Activated CD4-positive, alpha-beta T cell treated with anti-CD3 and anti-CD28 coated beads, Interleukin-2, amount 50 U/mL, for 4 hours (primary cell): ENCODE results near the gene PPP6R1.
"Not testable (repeated sequence)": the region's sequence is repeated elsewhere in the genome, so short reads cannot be mapped to it uniquely, and the experiment has no call there.

Experiments used
- DNase-seq, 2 experiments: peaks; one replicate each; pipeline ENCODE4 v3.0.0-alpha.2; 2020

Gene PPP6R1

DNA sequence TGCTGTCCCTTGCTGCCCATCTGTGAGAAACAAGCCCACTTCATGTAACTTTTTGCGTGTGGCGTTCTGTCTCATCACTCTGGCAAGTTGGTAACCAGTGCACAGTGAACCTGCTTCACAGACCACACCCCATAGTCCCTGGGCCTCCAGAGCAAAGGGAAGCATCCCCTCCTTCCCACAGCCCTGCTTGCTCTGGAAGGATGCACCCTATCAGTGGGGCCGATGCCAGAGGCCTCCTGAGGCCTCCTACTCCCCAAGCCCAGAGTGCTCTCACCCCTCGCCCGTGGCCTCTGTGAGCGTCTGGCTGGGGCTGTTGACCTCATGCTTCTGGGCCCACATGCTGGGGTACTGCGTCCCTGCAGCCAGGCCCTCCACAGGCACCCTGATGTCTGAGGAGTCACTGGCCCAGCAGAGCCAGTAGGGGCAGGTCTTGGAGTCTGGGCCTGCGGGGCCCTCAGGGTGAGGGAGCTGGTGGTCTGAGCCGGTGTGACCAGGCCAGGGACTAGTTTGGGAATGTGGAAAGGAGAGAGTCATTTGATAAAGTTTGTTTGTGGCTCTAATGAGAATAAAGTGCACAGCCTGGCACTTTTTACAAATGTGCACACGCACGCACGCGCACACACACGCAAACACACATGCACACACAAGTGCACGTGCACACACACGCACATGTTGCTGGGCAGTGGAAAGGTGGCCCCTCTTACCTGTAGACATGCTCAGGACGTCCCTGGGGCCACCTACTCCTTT, 35.4 kb downstream of the PPP6R1 start:
- no peak for DNase-seq

- DNase-seq, result no peak
Measured at GRCh38 chr19:55220525-55220924, 38.3 kb downstream of the PPP6R1 start.

GRCh38 chr19:55216461-55217198, 42.2 kb downstream of the PPP6R1 start:
- peak in 1 of 2 experiments; percentile 25 for DNase-seq

GRCh38 chr19:55213547-55213946, 45.3 kb downstream of the PPP6R1 start:
- no peak for DNase-seq

DNA sequence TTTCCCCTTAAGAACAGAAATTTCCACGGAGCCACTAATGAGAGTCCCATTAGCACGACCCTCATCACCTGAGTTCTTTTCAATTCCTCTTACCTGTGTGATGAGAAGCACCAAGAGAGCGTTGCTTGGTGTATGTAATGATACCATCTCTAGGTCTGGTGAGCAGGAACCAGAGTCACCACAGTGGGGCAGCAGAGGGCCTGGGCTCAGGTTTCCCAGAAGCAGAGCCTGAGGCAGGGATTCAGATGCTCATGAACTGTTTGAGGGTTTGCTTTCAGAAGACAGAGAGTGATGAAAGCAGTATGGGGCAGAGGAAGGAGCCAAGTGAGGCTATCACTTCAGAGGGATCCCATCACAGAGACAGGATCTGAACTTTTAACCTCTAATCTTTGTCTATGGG, 46.4 kb downstream of the PPP6R1 start:
- peak; percentile 17 to 26 for DNase-seq

- DNase-seq, result no peak
Measured at GRCh38 chr19:55209693-55210472, 48.9 kb downstream of the PPP6R1 start.

DNA sequence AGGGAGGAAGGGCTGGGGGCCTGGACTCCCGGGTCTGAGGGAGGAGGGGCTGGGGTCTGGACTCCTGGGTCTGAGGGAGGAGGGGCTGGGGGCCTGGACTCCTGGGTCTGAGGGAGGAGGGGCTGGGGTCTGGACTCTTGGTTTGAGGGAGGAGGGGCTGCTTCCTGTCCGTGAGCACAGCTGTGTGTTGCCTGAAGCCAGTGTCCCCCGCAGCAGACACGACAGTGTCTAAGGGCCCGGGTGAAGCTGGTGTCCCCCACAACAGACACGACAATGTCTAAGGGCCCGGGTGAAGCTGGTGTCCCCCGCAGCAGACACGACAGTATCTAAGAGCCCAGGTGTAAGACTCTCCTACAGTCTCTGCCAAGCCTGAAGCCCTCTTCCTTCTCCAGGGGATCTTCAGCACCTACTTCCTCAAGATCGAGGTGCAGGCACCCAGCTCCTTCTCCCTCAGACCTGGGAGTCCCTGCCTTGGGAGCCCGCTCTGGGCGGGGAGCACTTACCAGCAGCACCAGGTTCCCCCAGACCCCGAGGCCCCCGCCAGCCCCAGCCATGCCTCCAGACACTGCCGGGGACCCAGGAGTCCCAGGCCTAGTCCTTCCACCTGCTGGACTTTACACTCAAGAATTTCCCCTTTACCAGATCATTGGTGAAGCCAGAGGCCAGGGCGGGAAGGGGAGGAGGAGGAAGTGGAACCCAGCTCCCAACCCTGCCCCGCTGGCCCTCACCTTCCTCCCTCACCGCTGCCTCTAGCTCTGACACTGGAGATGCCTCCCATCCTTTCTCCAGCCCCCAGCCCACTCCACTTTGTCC, 49.7 kb downstream of the PPP6R1 start, which contains the start of gene PTPRH:
TSS of gene PTPRH (minus strand) at position 622 of the 813 bp plus-strand sequence. CDS start at position 554, 68 bp downstream.
- DNase-seq, result no peak

- peak; percentile 20 to 24 for DNase-seq
Measured at GRCh38 chr19:55206664-55207500, 51.9 kb downstream of the PPP6R1 start.

- DNase-seq, result not testable (repeated sequence)
Measured at GRCh38 chr19:55202199-55202598, 56.6 kb downstream of the PPP6R1 start.

DNA sequence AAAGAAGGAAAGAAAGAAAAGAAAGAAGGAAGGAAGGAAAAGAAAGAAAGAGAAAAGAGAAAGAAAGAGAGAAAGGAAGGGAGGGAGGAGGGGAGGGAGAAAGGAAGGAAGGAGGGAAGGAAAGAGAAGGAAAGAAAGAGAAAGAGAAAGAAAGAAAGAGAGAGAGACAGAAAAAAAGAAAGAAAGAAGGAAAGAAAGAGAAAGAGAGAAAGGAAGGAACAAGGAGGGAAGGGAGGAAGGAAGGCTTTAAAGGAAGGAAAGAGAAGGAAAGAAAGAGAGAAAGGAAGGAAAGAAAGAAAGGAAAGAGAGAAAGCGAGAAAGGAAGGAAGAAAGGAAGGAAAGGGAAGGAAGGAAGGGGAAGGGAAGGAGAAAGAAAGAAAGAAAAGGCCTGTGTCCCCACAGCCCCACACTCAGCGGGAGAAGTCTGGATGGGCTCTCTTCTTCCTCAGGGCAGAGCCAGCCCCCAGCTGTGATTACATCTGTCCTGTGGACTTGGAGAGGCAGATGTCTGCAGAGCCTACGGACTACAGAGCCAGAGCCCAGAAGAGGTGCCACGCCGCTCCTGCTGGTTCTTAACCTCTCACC, 59.1 kb downstream of the PPP6R1 start:
- no peak for DNase-seq

DNA sequence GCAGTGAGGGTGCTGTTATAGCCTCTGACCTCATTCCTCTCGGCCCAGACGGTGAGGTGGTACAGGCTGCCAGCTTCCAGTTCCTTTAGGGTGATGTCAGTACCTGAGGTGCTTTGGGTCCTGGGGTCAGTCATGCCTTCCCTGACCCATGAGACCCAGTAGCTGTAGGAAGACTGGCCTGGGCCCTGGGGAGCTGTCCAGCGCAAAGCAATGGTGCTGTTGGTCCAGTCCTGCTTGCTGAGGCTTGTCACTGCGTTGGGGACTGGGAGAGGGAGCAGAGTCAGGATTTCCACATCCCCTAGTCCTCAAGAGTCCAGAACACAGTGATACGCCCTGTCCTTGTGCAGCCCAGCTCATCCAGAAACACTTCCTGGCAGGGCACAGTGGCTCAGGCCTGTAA, 60.2 kb downstream of the PPP6R1 start:
- DNase-seq, result no peak

DNA sequence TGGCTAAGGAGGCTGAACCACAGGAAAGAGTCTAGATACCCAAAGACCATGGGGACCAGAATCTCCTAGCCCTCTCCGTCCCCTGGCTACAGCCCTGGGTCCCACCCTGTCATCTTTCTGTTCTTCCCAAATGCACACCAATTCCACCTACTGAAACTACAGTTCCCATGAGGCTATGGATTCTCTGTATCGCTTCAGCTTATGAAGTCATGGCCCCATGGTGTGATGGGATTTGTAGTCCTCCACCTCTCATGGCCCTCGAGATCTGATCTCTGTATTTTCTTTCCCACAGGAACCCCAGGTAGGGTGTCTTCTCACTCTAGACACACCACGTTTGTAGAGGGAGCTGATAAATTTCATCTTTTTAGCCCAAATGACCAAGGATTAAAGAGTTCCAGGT, 61.3 kb downstream of the PPP6R1 start:
- DNase-seq, result no peak

GRCh38 chr19:55196803-55197202, 62.0 kb downstream of the PPP6R1 start:
- no peak for DNase-seq

GRCh38 chr19:55193481-55193880, 65.3 kb downstream of the PPP6R1 start:
- no peak for DNase-seq

- no peak for DNase-seq
Measured at GRCh38 chr19:55189403-55189835, 69.4 kb downstream of the PPP6R1 start.

DNA sequence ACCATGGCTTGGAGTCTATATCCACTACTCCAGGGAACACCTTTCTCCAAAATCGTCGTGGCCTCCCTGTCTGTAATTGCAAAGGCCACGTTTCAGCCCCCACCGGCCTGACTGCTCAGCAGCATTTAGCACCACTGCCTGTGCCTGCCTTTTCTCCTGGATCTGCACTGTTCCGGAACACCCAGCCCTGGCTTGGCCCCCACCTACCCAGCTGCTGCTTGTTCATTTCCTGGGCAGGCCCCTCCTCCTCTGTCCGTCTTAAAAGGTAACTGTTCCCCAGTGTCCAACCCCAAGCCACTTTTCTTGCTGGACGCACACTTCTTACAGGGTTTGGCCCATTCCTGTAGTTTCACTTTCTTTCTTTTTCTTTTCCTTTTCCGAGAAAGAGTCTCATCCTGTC, 70.2 kb downstream of the PPP6R1 start:
- DNase-seq, result no peak

GRCh38 chr19:55186080-55186479, 72.7 kb downstream of the PPP6R1 start:
- no peak for DNase-seq

DNA sequence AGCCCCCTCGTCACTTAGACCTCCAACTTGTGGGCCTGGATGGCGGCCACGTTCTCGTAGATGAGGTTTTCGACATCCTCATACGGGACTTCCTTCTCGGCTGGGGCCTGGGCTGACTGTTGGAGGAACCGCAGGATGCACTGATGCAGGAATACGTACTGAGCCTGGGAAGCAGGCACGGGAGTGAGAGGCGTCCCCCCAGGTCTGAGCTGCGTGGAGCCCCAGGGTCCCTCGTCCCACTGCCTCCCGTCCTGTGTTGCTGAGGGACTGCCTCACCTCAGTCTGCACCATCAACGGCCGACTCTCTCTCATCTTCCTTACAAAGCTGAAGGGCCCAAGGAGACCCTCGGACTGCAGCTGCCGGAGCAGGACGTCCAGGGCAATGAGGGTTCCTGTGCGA, 77.1 kb downstream of the PPP6R1 start:
- DNase-seq, result no peak
